Right cardiac atrium (tissue), 5 donors: Measurements from ENCODE around the gene MTMR4. TPM values are rescaled to one million over a fixed set of nuclear protein-coding genes. Genes with fewer than 3 reads are reported as not detected.
"Not testable (repeated sequence)": the region's sequence is repeated elsewhere in the genome, so short reads cannot be mapped to it uniquely, and the experiment has no call there.

Source experiments
- ATAC-seq, 2 donors: fragments of 200-7000 bp; cut with Tn5 transposase; one replicate each; pipeline versions ENCODE4 v1.8.0 to v1.9.1; 2020; ENCODE audit warnings: moderate library complexity in 2 of 2, mild to moderate bottlenecking in 1 of 2
- DNase-seq, 3 donors: peaks; one replicate each; pipeline ENCODE4 v3.0.0-alpha.2; 2020
- H3K27ac ChIP-seq: one replicate; pipeline ENCODE4 v1.5.1; 2013; ENCODE audit warnings: mild to moderate bottlenecking, low read length, control low read depth, moderate library complexity
- H3K27me3 ChIP-seq: one replicate; pipeline ENCODE4 v1.6.1; 2013; ENCODE audit not compliant: control insufficient read depth, insufficient read depth
- H3K4me1 ChIP-seq: one replicate; pipeline ENCODE4 v1.6.1; 2013; ENCODE audit warnings: low read length; ENCODE audit not compliant: control insufficient read depth, insufficient read depth
- H3K4me3 ChIP-seq: one replicate; pipeline ENCODE4 v1.5.1; 2013; ENCODE audit warnings: low read length, control low read depth
- H3K9me3 ChIP-seq: one replicate; pipeline ENCODE4 v1.6.1; 2013; ENCODE audit warnings: low read length; ENCODE audit not compliant: control insufficient read depth
- WGBS: extraction: QIAGEN DNeasy Blood & Tissue Kit; methylation state at CpG from one replicate; pipeline ENCODE4 v1.1.7; 2013; 5-methylcytosine and 5-hydroxymethylcytosine counted together
- intact Hi-C, 4 donors: fragments of 100-400 bp; cut with DNase I; formaldehyde crosslinking; loops; one replicate each; pipeline versions ENCODE4 v1.11.0 to v1.14.0; 2022 to 2023
- polyA plus RNA-seq: library from polyadenylated mRNA; stranded (reverse); fragments of 200-250 nt; gene quantifications from one replicate; pipeline ENCODE4 v1.2.3, GENCODE V29; 2013
- total RNA-seq, 4 donors: library from RNA; stranded (reverse); fragmentation: NEBNext Ultra II Directional; extraction: Animal tissue kit (Norgen Biotek cat#: 25700); gene quantifications; one replicate each; pipeline ENCODE4 v1.2.1, GENCODE V29; 2021
- donor health status: healthy with polysubstance abuse.
- donor health status: DM: no; HTN: yes; CAD: no.
- donor health status: DM: no; HTN: no; CAD: no.
- donor health status: DM: no; HTN: yes; CAD: no; lungs with severe emphysema.
- donor health status: DM: yes; HTN: yes; CAD: no.

MTMR4 gene
- total and polyA plus RNA-seq, 5 donors: 8.5 to 26.5 (median 22.4) TPM

GRCh38 chr17:58491510-58492045 is 22.9 kb downstream of the MTMR4 start:
- DNase-seq (no peak), ATAC-seq (no peak)
- H3K9me3 ChIP-seq: no peaks in the 10 kb centered on the region
- no peaks in the 10 kb centered on the region for H3K27me3 ChIP-seq
- intact Hi-C loops: no loop called here
- no peak overlapping the region for H3K27ac ChIP-seq
- H3K4me1 ChIP-seq: no peaks in the 10 kb centered on the region
- WGBS: 95% methylated on average over 6 of the region's 6 CpGs
- H3K4me3 ChIP-seq: no peak overlapping the region

- H3K9me3 ChIP-seq: no peaks in the 10 kb centered on the region
- H3K27me3 ChIP-seq: no peaks in the 10 kb centered on the region
- intact Hi-C loops: no loop called here
- WGBS: 86% methylated on average over 26 of the region's 26 CpGs
- DNase-seq: no peak
- H3K27ac ChIP-seq: no peak overlapping the region
- H3K4me3 ChIP-seq: no peak overlapping the region
- no peaks in the 10 kb centered on the region for H3K4me1 ChIP-seq
- ATAC-seq: peak in 1 of 2 donors; percentile 28
Observed at GRCh38 chr17:58488428-58488890, 26.0 kb downstream of the MTMR4 start.

GRCh38 chr17:58487589-58488427 is 26.6 kb downstream of the MTMR4 start, which contains the start of gene HSF5:
TSS of gene HSF5 (minus strand) at chr17:58488408. CDS start at chr17:58488274, 134 bp downstream.
- peak; percentile 65 to 69 for ATAC-seq
- Histone ChIP-seq H3K27me3 (no peaks in the 10 kb centered on the region), H3K27ac (no peak within 1 kb of the TSS), H3K4me3 (no peak within 1 kb of the TSS), H3K4me1 (no peaks in the 10 kb centered on the region), H3K9me3 (no peaks in the 10 kb centered on the region)
- peak; percentile 29 to 78 (median 77) for DNase-seq
- intact Hi-C loops: no loop called here
- 45% methylated on average over 98 of the region's 98 CpGs for WGBS

- intact Hi-C loops: no loop called here
- DNase-seq (no peak), ATAC-seq (no peak)
- 80% methylated on average over 3 of the region's 3 CpGs for whole genome bisulfite sequencing
- Histone ChIP-seq H3K27ac (no peak overlapping the region), H3K27me3 (no peaks in the 10 kb centered on the region), H3K4me1 (no peaks in the 10 kb centered on the region), H3K4me3 (no peak overlapping the region), H3K9me3 (no peaks in the 10 kb centered on the region)
Observed at GRCh38 chr17:58484600-58484999, 29.8 kb downstream of the MTMR4 start.

- ATAC-seq, intact Hi-C loops, DNase-seq, H3K27me3 ChIP-seq, H3K9me3 ChIP-seq, H3K4me3 ChIP-seq, H3K27ac ChIP-seq, H3K4me1 ChIP-seq: not testable (repeated sequence)
- WGBS: 89% methylated on average over 5 of the region's 5 CpGs
Observed at GRCh38 chr17:58481798-58482197, 32.6 kb downstream of the MTMR4 start.

GRCh38 chr17:58480090-58480489 is 34.3 kb downstream of the MTMR4 start:
- no peak for DNase-seq
- WGBS: 74% methylated on average over 6 of the region's 6 CpGs
- intact Hi-C loops: no loop called here
- Histone ChIP-seq H3K27ac (no peak overlapping the region), H3K4me1 (no peaks in the 10 kb centered on the region), H3K4me3 (no peak overlapping the region), H3K27me3 (no peaks in the 10 kb centered on the region), H3K9me3 (no peaks in the 10 kb centered on the region)
- no peak for ATAC-seq

GRCh38 chr17:58476812-58477211 is 37.6 kb downstream of the MTMR4 start:
- 73% methylated on average over 18 of the region's 18 CpGs for WGBS
- no peak overlapping the region for H3K4me3 ChIP-seq
- H3K27ac ChIP-seq: no peak overlapping the region
- no peaks in the 10 kb centered on the region for H3K9me3 ChIP-seq
- H3K4me1 ChIP-seq: no peaks in the 10 kb centered on the region
- no peak for ATAC-seq
- intact Hi-C loops: no loop called here
- no peaks in the 10 kb centered on the region for H3K27me3 ChIP-seq
- DNase-seq: no peak

- intact Hi-C loops: no loop called here
- Histone ChIP-seq H3K4me1 (no peaks in the 10 kb centered on the region), H3K27ac (no peak overlapping the region), H3K27me3 (no peaks in the 10 kb centered on the region), H3K9me3 (no peaks in the 10 kb centered on the region), H3K4me3 (no peak overlapping the region)
- DNase-seq (no peak), ATAC-seq (no peak)
Observed at GRCh38 chr17:58475985-58476384, 38.5 kb downstream of the MTMR4 start.

- no peaks in the 10 kb centered on the region for H3K9me3 ChIP-seq
- intact Hi-C loops: no loop called here
- 90% methylated on average over 6 of the region's 6 CpGs for WGBS
- DNase-seq: no peak
- H3K27me3 ChIP-seq: no peaks in the 10 kb centered on the region
- H3K27ac ChIP-seq: no peak overlapping the region
- no peak overlapping the region for H3K4me3 ChIP-seq
- no peaks in the 10 kb centered on the region for H3K4me1 ChIP-seq
- no peak for ATAC-seq
Observed at GRCh38 chr17:58470356-58470755, 44.1 kb downstream of the MTMR4 start.

GRCh38 chr17:58468944-58469343 is 45.5 kb downstream of the MTMR4 start:
- H3K4me3 ChIP-seq: no peak overlapping the region
- no peaks in the 10 kb centered on the region for H3K9me3 ChIP-seq
- WGBS: 73% methylated on average over 3 of the region's 3 CpGs
- no peak for DNase-seq
- no peaks in the 10 kb centered on the region for H3K27me3 ChIP-seq
- ATAC-seq: no peak
- H3K4me1 ChIP-seq: no peaks in the 10 kb centered on the region
- no peak overlapping the region for H3K27ac ChIP-seq
- intact Hi-C loops: no loop called here

GRCh38 chr17:58455491-58455890 is 58.9 kb downstream of the MTMR4 start:
- DNase-seq (no peak), ATAC-seq (no peak)
- no peak overlapping the region for H3K27ac ChIP-seq
- H3K27me3 ChIP-seq: no peaks in the 10 kb centered on the region
- H3K9me3 ChIP-seq: no peaks in the 10 kb centered on the region
- no peak overlapping the region for H3K4me3 ChIP-seq
- intact Hi-C loops: no loop called here
- H3K4me1 ChIP-seq: no peaks in the 10 kb centered on the region
